ENCODE measurements around the gene ISYNA1.

GRCh38 chr19:18443831-18444230, 5.9 kb upstream of the ISYNA1 start:
- TF ChIP-seq POLR2A (IDR thresholded peaks at IDR 0.05; ENCODE audit: low read depth, low read length) (no peak), POLR2AphosphoS5 (IDR thresholded peaks at IDR 0.05; ENCODE audit: low read depth, low read length) (no peak), TAF1 (IDR thresholded peaks at IDR 0.05; ENCODE audit: borderline replicate concordance, low read depth, low read length) (no peak)

All from GM12892 (cell line).